Measurements from ENCODE around the gene PGS1.

PGS1 gene

GRCh38 chr17:78400581-78401240 lies 22.3 kb downstream of the PGS1 start:
- Histone ChIP-seq H2AFZ (ENCODE audit: low read depth) (no peak overlapping the region), H3K27ac (no peak overlapping the region), H4K20me1 (ENCODE audit: insufficient read depth) (no peaks in the 10 kb centered on the region), H3K4me2 (no peak overlapping the region), H3K27me3 (ENCODE audit: insufficient read depth, low read depth) (no peaks in the 10 kb centered on the region), H3K4me1 (ENCODE audit: low read depth, poor library complexity, severe bottlenecking) (no peaks in the 10 kb centered on the region), H3K9ac (no peak overlapping the region), H3K79me2 (ENCODE audit: insufficient read depth, low read depth) (peaks cover 4% of the 10 kb centered on the region; the same call in 1 of the 2 replicates), H3K36me3 (ENCODE audit: insufficient read depth) (peaks cover 21% of the 10 kb centered on the region; the same call in 1 of the 2 replicates), H3K4me3 (IDR thresholded peaks at IDR 0.05; ENCODE audit: insufficient read depth, low read depth, low read length) (no peak overlapping the region)
- TF ChIP-seq, protein P1, sequence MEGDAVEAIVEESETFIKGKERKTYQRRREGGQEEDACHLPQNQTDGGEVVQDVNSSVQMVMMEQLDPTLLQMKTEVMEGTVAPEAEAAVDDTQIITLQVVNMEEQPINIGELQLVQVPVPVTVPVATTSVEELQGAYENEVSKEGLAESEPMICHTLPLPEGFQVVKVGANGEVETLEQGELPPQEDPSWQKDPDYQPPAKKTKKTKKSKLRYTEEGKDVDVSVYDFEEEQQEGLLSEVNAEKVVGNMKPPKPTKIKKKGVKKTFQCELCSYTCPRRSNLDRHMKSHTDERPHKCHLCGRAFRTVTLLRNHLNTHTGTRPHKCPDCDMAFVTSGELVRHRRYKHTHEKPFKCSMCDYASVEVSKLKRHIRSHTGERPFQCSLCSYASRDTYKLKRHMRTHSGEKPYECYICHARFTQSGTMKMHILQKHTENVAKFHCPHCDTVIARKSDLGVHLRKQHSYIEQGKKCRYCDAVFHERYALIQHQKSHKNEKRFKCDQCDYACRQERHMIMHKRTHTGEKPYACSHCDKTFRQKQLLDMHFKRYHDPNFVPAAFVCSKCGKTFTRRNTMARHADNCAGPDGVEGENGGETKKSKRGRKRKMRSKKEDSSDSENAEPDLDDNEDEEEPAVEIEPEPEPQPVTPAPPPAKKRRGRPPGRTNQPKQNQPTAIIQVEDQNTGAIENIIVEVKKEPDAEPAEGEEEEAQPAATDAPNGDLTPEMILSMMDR (conservative IDR thresholded peaks at IDR 0.05; ENCODE audit: low read depth, low read length): no peak

- TF ChIP-seq, protein P1 (conservative IDR thresholded peaks at IDR 0.05; ENCODE audit: low read depth, low read length): no peak
- no peaks in the 10 kb centered on the region for H4K20me1 ChIP-seq (ENCODE audit: insufficient read depth)
- peaks cover 21% of the 10 kb centered on the region; the same call in 1 of the 2 replicates for H3K36me3 ChIP-seq (ENCODE audit: insufficient read depth)
- no peaks in the 10 kb centered on the region; the same call in 1 of the 2 replicates for H3K79me2 ChIP-seq (ENCODE audit: insufficient read depth, low read depth)
- no peak overlapping the region for H3K9ac ChIP-seq
- no peaks in the 10 kb centered on the region for H3K27me3 ChIP-seq (ENCODE audit: insufficient read depth, low read depth)
- no peak overlapping the region for H3K4me2 ChIP-seq
- H3K27ac ChIP-seq: no peak overlapping the region
- no peaks in the 10 kb centered on the region for H3K4me1 ChIP-seq (ENCODE audit: low read depth, poor library complexity, severe bottlenecking)
- no peak overlapping the region for H3K4me3 ChIP-seq (IDR thresholded peaks at IDR 0.05; ENCODE audit: insufficient read depth, low read depth, low read length)
- no peak overlapping the region for H2AFZ ChIP-seq (ENCODE audit: low read depth)
Measured at GRCh38 chr17:78401246-78401645, 22.8 kb downstream of the PGS1 start.

- H3K27me3 ChIP-seq (ENCODE audit: insufficient read depth, low read depth): no peaks in the 10 kb centered on the region
- H3K27ac ChIP-seq: no peak overlapping the region
- no peaks in the 10 kb centered on the region; the same call in 1 of the 2 replicates for H3K79me2 ChIP-seq (ENCODE audit: insufficient read depth, low read depth)
- H3K9ac ChIP-seq: no peak overlapping the region
- no peak overlapping the region for H3K4me3 ChIP-seq (IDR thresholded peaks at IDR 0.05; ENCODE audit: insufficient read depth, low read depth, low read length)
- H2AFZ ChIP-seq (ENCODE audit: low read depth): no peak overlapping the region
- H4K20me1 ChIP-seq (ENCODE audit: insufficient read depth): no peaks in the 10 kb centered on the region
- peaks cover 19% of the 10 kb centered on the region; the same call in 1 of the 2 replicates for H3K36me3 ChIP-seq (ENCODE audit: insufficient read depth)
- no peak overlapping the region for H3K4me2 ChIP-seq
- no peaks in the 10 kb centered on the region for H3K4me1 ChIP-seq (ENCODE audit: low read depth, poor library complexity, severe bottlenecking)
- TF ChIP-seq, protein P1 (conservative IDR thresholded peaks at IDR 0.05; ENCODE audit: low read depth, low read length): no peak
Measured at GRCh38 chr17:78401891-78402290, 23.4 kb downstream of the PGS1 start.

GRCh38 chr17:78403822-78404221 lies 25.4 kb downstream of the PGS1 start:
- no peaks in the 10 kb centered on the region for H3K4me1 ChIP-seq (ENCODE audit: low read depth, poor library complexity, severe bottlenecking)
- no peak overlapping the region for H3K4me2 ChIP-seq
- TF ChIP-seq, protein P1 (conservative IDR thresholded peaks at IDR 0.05; ENCODE audit: low read depth, low read length): no peak
- H4K20me1 ChIP-seq (ENCODE audit: insufficient read depth): no peaks in the 10 kb centered on the region; the same call in 1 of the 2 replicates
- H3K27me3 ChIP-seq (ENCODE audit: insufficient read depth, low read depth): no peaks in the 10 kb centered on the region
- H3K4me3 ChIP-seq (IDR thresholded peaks at IDR 0.05; ENCODE audit: insufficient read depth, low read depth, low read length): no peak overlapping the region
- H2AFZ ChIP-seq (ENCODE audit: low read depth): no peak overlapping the region
- no peak overlapping the region for H3K9ac ChIP-seq
- H3K27ac ChIP-seq: no peak overlapping the region
- no peaks in the 10 kb centered on the region; the same call in 1 of the 2 replicates for H3K79me2 ChIP-seq (ENCODE audit: insufficient read depth, low read depth)
- H3K36me3 ChIP-seq (ENCODE audit: insufficient read depth): peaks cover 17% of the 10 kb centered on the region; the same call in 1 of the 2 replicates
